ENCODE data around the gene BEST4.
"Not testable (repeated sequence)": the region's sequence is repeated elsewhere in the genome, so short reads cannot be mapped to it uniquely, and the experiment has no call there.

Gene BEST4

DNA sequence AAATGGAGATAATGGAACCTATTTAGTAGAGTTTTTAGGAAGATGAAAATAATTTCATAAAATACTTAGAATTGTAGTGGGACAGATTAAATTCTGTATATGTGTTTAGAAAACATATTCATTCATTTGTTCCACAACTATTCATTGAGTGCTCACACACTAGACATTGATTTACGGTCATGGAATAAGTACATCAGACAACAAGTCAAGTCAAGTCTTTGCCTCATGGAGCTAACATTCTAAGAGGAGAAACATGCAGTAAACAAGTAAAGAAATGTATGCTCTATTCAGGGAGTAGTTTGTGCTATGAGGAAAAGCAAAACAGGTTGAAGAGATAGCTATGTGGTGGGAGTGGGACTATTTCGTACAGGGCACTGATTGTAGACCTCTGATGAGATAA is 29.3 kb upstream of the BEST4 start:
- H3K9ac ChIP-seq (ENCODE audit: low read depth, low read length) = no peak overlapping the region
- no peaks in the 10 kb centered on the region for H3K9me3 ChIP-seq (replicated peaks; ENCODE audit: low read length)
- H3K4me1 ChIP-seq (ENCODE audit: control insufficient read depth, insufficient read depth, low read length) = peaks cover 40% of the 10 kb centered on the region
- no peak overlapping the region for H3K4me3 ChIP-seq (ENCODE audit: low read length)
- no peaks in the 10 kb centered on the region for H3K27me3 ChIP-seq (ENCODE audit: control insufficient read depth, insufficient read depth, low read length)
- no peak overlapping the region for H3K4me2 ChIP-seq (ENCODE audit: low read length)
- peaks cover 13% of the 10 kb centered on the region for H3K36me3 ChIP-seq (ENCODE audit: insufficient read depth, low read length)

DNA sequence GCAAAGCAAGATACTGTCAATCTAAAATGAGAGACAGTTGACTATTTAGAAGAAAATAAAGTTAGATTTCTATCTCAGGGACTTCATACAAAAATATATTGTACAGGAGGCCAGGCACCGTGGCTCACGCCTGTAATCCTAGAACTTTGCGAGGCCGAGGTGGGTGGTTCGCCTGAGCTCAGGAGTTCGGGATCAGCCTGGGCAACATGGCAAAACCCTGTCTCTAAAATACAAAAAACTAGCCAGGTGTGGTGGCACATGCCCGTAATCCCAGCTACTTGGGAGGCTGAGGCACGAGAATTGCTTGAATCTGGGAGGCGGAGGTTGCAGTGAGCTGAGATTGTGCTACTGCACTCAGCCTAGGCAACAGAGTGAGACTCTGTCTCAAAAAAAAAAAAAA is 28.0 kb upstream of the BEST4 start:
- H3K9ac ChIP-seq (ENCODE audit: low read depth, low read length) = not testable (repeated sequence)

DNA sequence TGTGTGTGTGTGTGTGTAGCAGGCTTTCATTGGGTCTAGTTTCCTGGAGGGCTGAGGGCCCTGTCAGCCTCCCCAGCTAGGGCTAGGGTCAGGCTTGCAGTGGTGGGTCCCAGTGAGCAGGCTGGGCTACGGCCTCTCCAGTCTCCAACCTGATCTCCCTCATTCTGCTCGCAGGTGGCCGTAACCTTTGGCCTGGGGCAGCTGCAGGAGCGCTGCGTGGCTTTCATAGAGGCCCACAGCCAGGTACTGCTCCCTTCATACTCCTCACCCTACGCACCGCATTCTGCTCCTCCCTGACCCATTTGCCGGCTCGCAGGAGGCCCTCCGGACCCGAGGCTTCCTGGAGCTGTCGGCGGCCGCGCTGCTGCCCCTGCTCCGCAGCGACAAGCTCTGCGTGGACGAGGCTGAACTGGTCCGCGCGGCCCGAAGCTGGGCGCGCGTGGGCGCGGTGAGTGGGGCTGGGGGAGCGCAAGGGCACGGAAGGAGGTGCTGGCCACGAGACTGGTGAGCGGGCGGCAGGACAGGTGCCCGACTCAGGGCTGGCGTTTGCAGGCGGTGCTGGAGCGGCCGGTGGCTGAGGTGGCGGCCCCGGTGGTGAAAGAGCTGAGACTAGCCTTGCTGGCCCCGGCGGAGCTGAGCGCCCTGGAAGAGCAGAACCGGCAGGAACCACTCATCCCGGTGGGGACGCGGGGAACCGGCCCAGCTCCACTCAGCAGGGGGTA is 25.0 kb upstream of the BEST4 start:
- Histone ChIP-seq H3K36me3 (ENCODE audit: insufficient read depth, low read length) (peaks cover 16% of the 10 kb centered on the region), H3K4me1 (ENCODE audit: control insufficient read depth, insufficient read depth, low read length) (peaks cover 66% of the 10 kb centered on the region), H3K9ac (ENCODE audit: low read depth, low read length) (no peak overlapping the region), H3K4me2 (ENCODE audit: low read length) (peak overlapping the region; percentile 76), H3K27me3 (ENCODE audit: control insufficient read depth, insufficient read depth, low read length) (no peaks in the 10 kb centered on the region), H3K9me3 (replicated peaks; ENCODE audit: low read length) (no peaks in the 10 kb centered on the region), H3K4me3 (ENCODE audit: low read length) (peak overlapping the region; percentile 59)

More for the DNA sequence above, 28.0 kb upstream of the BEST4 start:
- H3K4me2 ChIP-seq (ENCODE audit: low read length); H3K9me3 ChIP-seq (replicated peaks; ENCODE audit: low read length); H3K4me3 ChIP-seq (ENCODE audit: low read length); H3K27me3 ChIP-seq (ENCODE audit: control insufficient read depth, insufficient read depth, low read length): not testable (repeated sequence)
- Histone ChIP-seq H3K4me1 (ENCODE audit: control insufficient read depth, insufficient read depth, low read length) (peaks cover 53% of the 10 kb centered on the region), H3K36me3 (ENCODE audit: insufficient read depth, low read length) (peaks cover 13% of the 10 kb centered on the region)

DNA sequence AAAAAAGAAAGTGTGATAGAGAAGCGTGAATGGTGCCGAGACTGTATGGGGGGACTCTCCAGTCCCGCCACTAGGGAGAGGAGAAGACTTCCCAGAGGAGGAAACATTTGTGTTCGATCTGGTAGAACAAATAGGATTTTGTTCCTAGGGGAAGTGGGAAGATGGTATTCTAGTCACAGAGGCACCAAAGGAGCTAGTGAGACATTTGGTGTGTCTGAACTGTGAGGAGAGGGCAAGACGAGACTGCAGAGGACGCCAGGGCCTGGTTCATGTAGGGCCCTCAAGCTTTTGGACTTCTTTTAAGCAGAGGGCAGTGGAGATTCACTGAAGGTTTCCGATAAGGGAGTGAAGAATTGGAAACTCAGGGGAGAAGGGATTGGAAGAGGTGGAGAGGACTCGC is 23.3 kb upstream of the BEST4 start:
- H3K4me2 ChIP-seq (ENCODE audit: low read length) = peak overlapping the region; percentile 10
- H3K36me3 ChIP-seq (ENCODE audit: insufficient read depth, low read length) = peaks cover 24% of the 10 kb centered on the region
- H3K4me3 ChIP-seq (ENCODE audit: low read length) = no peak overlapping the region
- H3K9ac ChIP-seq (ENCODE audit: low read depth, low read length) = peak overlapping the region; percentile 13
- H3K4me1 ChIP-seq (ENCODE audit: control insufficient read depth, insufficient read depth, low read length) = peaks cover 83% of the 10 kb centered on the region
- no peaks in the 10 kb centered on the region for H3K9me3 ChIP-seq (replicated peaks; ENCODE audit: low read length)
- no peaks in the 10 kb centered on the region for H3K27me3 ChIP-seq (ENCODE audit: control insufficient read depth, insufficient read depth, low read length)

DNA sequence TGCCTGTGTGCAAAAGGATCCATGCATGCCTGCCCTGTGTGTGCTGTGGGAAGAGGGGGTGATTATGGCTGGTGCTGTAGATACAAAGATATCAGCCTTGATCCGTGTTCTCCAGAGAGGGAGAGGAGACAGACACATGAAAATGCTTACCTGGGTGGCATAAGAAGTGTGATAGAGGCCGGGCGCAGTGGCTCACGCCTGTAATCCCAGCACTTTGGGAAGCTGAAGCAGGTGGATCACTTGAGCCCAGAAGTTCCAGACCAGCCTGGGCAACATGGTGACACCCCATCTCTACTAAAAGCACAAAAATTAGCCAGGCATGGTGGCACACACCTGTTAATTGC is 22.8 kb upstream of the BEST4 start:
- Histone ChIP-seq H3K4me1 (ENCODE audit: control insufficient read depth, insufficient read depth, low read length) (peaks cover 88% of the 10 kb centered on the region), H3K36me3 (ENCODE audit: insufficient read depth, low read length) (peaks cover 26% of the 10 kb centered on the region), H3K4me3 (ENCODE audit: low read length) (peak overlapping the region; percentile 65), H3K9ac (ENCODE audit: low read depth, low read length) (peak overlapping the region; percentile 97), H3K4me2 (ENCODE audit: low read length) (peak overlapping the region; percentile 82)
- not testable (repeated sequence) for H3K9me3 ChIP-seq (replicated peaks; ENCODE audit: low read length); H3K27me3 ChIP-seq (ENCODE audit: control insufficient read depth, insufficient read depth, low read length)

DNA sequence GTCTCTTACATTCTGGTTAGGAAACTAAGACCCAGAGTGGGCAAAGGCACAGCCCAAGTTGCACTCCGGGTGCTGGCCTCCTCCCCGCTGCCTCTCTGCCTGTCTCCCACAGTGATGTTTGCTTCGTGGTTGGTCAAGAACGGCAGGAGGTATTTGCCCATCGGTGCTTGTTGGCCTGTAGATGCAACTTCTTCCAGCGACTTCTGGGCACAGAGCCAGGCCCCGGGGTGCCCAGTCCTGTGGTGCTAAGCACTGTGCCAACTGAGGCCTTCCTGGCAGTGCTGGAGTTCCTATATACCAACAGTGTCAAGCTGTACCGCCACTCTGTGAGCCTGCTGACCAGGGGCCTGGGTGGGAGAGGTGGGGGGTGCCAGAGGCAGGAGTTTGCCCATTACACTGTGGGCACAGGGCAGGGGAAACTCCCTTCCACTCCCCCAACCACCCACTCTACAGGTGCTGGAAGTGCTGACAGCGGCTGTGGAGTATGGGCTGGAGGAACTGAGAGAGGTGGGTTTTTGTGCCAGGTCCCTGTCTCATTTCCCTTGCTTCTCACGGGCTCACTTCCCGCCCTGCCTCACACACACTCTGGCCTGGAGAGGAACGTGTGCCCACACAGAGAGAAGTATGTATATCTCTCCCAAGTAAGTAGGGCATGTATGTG is 22.3 kb upstream of the BEST4 start:
- Histone ChIP-seq H3K4me1 (ENCODE audit: control insufficient read depth, insufficient read depth, low read length) (peaks cover 87% of the 10 kb centered on the region), H3K4me3 (ENCODE audit: low read length) (peak overlapping the region; percentile 65), H3K9me3 (replicated peaks; ENCODE audit: low read length) (no peaks in the 10 kb centered on the region), H3K27me3 (ENCODE audit: control insufficient read depth, insufficient read depth, low read length) (no peaks in the 10 kb centered on the region), H3K4me2 (ENCODE audit: low read length) (peak overlapping the region; percentile 82), H3K36me3 (ENCODE audit: insufficient read depth, low read length) (peaks cover 26% of the 10 kb centered on the region), H3K9ac (ENCODE audit: low read depth, low read length) (peak overlapping the region; percentile 97)

GRCh38 chr1:44808938-44809917 is 21.3 kb upstream of the BEST4 start:
- peak overlapping the region; percentile 82 for H3K4me2 ChIP-seq (ENCODE audit: low read length)
- H3K4me3 ChIP-seq (ENCODE audit: low read length) = peak overlapping the region; percentile 65
- no peaks in the 10 kb centered on the region for H3K27me3 ChIP-seq (ENCODE audit: control insufficient read depth, insufficient read depth, low read length)

GRCh38 chr1:44808063-44808937 is 20.3 kb upstream of the BEST4 start, which contains the start of gene BTBD19:
Gene BTBD19 (plus strand): TSS chr1:44808523. CDS start chr1:44808821, 298 bp downstream.
- Histone ChIP-seq H3K4me3 (ENCODE audit: low read length) (peak within 1 kb of the TSS; percentile 65), H3K9ac (ENCODE audit: low read depth, low read length) (peak within 1 kb of the TSS; percentile 97), H3K27me3 (ENCODE audit: control insufficient read depth, insufficient read depth, low read length) (no peaks in the 10 kb centered on the region), H3K4me2 (ENCODE audit: low read length) (peak within 1 kb of the TSS; percentile 82), H3K4me1 (ENCODE audit: control insufficient read depth, insufficient read depth, low read length) (peaks cover 83% of the 10 kb centered on the region), H3K36me3 (ENCODE audit: insufficient read depth, low read length) (peaks cover 36% of the 10 kb centered on the region), H3K9me3 (replicated peaks; ENCODE audit: low read length) (no peaks in the 10 kb centered on the region)

More at GRCh38 chr1:44808938-44809917, 21.3 kb upstream of the BEST4 start:
- Histone ChIP-seq H3K9ac (ENCODE audit: low read depth, low read length) (peak overlapping the region; percentile 97), H3K9me3 (replicated peaks; ENCODE audit: low read length) (no peaks in the 10 kb centered on the region), H3K36me3 (ENCODE audit: insufficient read depth, low read length) (peaks cover 27% of the 10 kb centered on the region), H3K4me1 (ENCODE audit: control insufficient read depth, insufficient read depth, low read length) (peaks cover 83% of the 10 kb centered on the region)

- H3K4me1 ChIP-seq (ENCODE audit: control insufficient read depth, insufficient read depth, low read length) = peaks cover 84% of the 10 kb centered on the region
- no peaks in the 10 kb centered on the region for H3K27me3 ChIP-seq (ENCODE audit: control insufficient read depth, insufficient read depth, low read length)
- peaks cover 44% of the 10 kb centered on the region for H3K36me3 ChIP-seq (ENCODE audit: insufficient read depth, low read length)
- H3K4me2 ChIP-seq (ENCODE audit: low read length) = peak overlapping the region; percentile 82
- no peaks in the 10 kb centered on the region for H3K9me3 ChIP-seq (replicated peaks; ENCODE audit: low read length)
- H3K9ac ChIP-seq (ENCODE audit: low read depth, low read length) = peak overlapping the region; percentile 97
- peak overlapping the region; percentile 65 for H3K4me3 ChIP-seq (ENCODE audit: low read length)
Observed at GRCh38 chr1:44807364-44808062, 19.5 kb upstream of the BEST4 start.

- Histone ChIP-seq H3K4me2 (ENCODE audit: low read length) (peak within 1 kb of the TSS; percentile 82), H3K4me1 (ENCODE audit: control insufficient read depth, insufficient read depth, low read length) (peaks cover 87% of the 10 kb centered on the region), H3K9me3 (replicated peaks; ENCODE audit: low read length) (no peaks in the 10 kb centered on the region), H3K36me3 (ENCODE audit: insufficient read depth, low read length) (peaks cover 51% of the 10 kb centered on the region), H3K4me3 (ENCODE audit: low read length) (peak within 1 kb of the TSS; percentile 65), H3K9ac (ENCODE audit: low read depth, low read length) (peak within 1 kb of the TSS; percentile 97), H3K27me3 (ENCODE audit: control insufficient read depth, insufficient read depth, low read length) (no peaks in the 10 kb centered on the region)
Observed at GRCh38 chr1:44806704-44807363, 18.9 kb upstream of the BEST4 start, which contains the start of gene DYNLT4. Gene DYNLT4 (minus strand): TSS chr1:44807351. CDS start chr1:44806668, 683 bp downstream.

Data from skeletal muscle satellite cell (primary cell).